Renal cortical epithelial cell (primary cell): ENCODE results near the gene ZDHHC1. TPM values are rescaled to one million over a fixed set of nuclear protein-coding genes. Genes with fewer than 3 reads are reported as not detected.
"Not testable (repeated sequence)": the region's sequence is repeated elsewhere in the genome, so short reads cannot be mapped to it uniquely, and the experiment has no call there.

Experiments
- DNase-seq: peaks from one replicate; pipeline ENCODE4 v3.0.0-alpha.2; 2011; ENCODE audit warnings: low read depth
- total RNA-seq: library from RNA; depleted of rRNA; stranded (reverse); fragments of >200 nt; gene quantifications from 2 replicates; pipeline ENCODE4 v1.2.3, GENCODE V29; 2014

ZDHHC1 gene
- total RNA-seq, 1 donor from 2014 or later = 10.3 TPM

DNA sequence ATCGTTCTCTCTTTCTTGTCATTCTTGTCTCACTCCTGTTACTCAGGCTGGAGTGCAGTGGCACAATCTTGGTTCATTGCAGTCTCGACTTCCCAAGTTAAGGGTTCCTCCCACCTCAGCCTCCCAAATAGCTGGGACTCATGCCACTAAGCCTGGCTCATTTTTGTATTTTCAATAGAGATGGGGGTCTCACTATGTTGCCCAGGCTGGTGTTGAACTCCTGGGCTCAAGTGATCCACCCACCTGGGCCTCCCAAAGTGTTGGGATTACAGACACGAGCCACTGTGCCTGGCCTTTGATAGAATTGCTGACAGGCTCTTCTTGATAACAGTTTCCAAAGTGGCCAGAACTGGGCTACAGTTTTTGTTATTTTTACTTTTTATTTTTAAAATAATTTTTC is 55.2 kb downstream of the ZDHHC1 start:
- no peak for DNase-seq

DNA sequence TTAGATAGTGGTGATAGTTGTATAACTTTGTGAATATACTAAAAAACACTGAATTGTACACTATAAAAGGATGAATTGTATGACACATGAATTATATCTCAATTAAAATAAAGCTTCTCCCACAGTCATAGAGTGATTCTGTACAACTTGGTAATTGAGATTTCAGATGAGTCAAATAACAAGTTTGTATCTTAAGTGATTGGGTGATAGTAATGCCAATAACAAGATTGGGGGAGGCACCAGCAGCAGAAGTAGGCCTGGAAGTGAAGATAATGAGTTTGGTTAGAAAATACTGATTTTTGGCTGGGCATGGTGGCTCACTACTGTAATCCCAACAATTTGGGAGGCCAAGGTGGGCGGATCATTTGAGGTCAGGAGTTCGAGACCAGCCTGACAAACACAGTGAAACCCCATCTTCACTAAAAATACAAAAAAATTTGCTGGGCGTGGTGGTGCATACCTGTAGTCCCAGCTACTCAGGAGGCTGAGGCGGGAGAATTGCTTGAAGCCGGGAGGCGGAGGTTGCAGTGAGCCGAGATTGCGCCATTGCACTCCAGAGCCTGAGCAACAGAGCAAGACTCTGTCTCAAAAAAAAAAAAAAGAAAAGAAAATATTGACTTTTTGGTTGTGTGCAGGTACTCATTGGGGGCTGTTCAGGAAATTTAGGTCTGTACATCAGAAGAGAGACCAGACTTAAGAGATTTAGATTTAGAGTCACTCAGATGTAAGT is 56.6 kb downstream of the ZDHHC1 start:
- DNase-seq = not testable (repeated sequence)

DNA sequence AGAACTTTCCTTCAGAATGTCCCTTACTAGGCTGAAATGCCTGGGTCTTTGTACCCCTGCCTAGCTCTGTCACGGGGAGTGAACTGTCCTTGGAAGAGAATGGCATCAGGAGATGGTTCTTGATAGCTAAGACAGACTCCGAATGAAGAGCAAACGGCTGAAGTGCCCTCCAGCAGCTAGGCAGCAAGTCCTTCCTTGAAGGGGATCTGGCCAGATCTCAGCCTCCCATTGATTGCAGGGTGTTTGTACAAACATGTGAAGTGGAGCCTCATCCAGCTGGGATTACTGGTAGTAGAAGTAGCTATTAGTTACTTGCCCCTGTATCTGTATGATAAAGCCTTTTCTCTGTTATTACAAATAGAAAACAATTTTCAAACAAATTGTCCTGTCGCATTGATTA is 58.7 kb downstream of the ZDHHC1 start:
- DNase-seq = no peak

- no peak for DNase-seq
Observed at GRCh38 chr16:67356396-67356795, 59.9 kb downstream of the ZDHHC1 start.

- DNase-seq = not testable (repeated sequence)
Observed at GRCh38 chr16:67352463-67352862, 63.8 kb downstream of the ZDHHC1 start.

GRCh38 chr16:67350324-67350723 is 66.0 kb downstream of the ZDHHC1 start:
- DNase-seq = no peak

- DNase-seq = peak; percentile 22
Observed at GRCh38 chr16:67349172-67349571, 67.1 kb downstream of the ZDHHC1 start.

- no peak for DNase-seq
Observed at GRCh38 chr16:67346341-67346740, 69.9 kb downstream of the ZDHHC1 start.

- DNase-seq = no peak
Observed at GRCh38 chr16:67345401-67345800, 70.9 kb downstream of the ZDHHC1 start.

Other genes with a start within 250 kb of the ZDHHC1 start
- 26.2 and 27.1 TPM in 2 replicates for gene NOL3, start 245.9 kb downstream of the ZDHHC1 start, total RNA-seq
- 3.3 and 10.7 TPM in 2 replicates for gene MATCAP1, start 232.5 kb downstream of the ZDHHC1 start, total RNA-seq
- 0.35 and 0.52 TPM in 2 replicates for gene EXOC3L1, start 226.3 kb downstream of the ZDHHC1 start, total RNA-seq
- 39.2 and 56.0 TPM in 2 replicates for gene E2F4, start 224.3 kb downstream of the ZDHHC1 start, total RNA-seq
- 3.1 and 20.1 TPM in 2 replicates for gene ELMO3, start 217.3 kb downstream of the ZDHHC1 start, total RNA-seq
- gene TMEM208, start 189.3 kb downstream of the ZDHHC1 start, total RNA-seq = 22.0 and 50.2 TPM in 2 replicates
- gene FHOD1, start 169.0 kb downstream of the ZDHHC1 start, total RNA-seq = 5.4 and 20.5 TPM in 2 replicates
- 0.60 and 0.69 TPM in 2 replicates for gene SLC9A5, start 167.5 kb downstream of the ZDHHC1 start, total RNA-seq
- gene PLEKHG4, start 136.9 kb downstream of the ZDHHC1 start, total RNA-seq = 13.9 and 18.5 TPM in 2 replicates
- 0.25 TPM in 1 of 2 replicates, not detected in the other for gene KCTD19, start 89.7 kb downstream of the ZDHHC1 start, total RNA-seq
- 1.6 TPM in 1 of 2 replicates, not detected in the other for gene LRRC36, start 89.7 kb downstream of the ZDHHC1 start, total RNA-seq
- 0.10 TPM in 1 of 2 replicates, not detected in the other for gene TPPP3, start 23.0 kb downstream of the ZDHHC1 start, total RNA-seq
- gene HSD11B2, start 14.6 kb upstream of the ZDHHC1 start, total RNA-seq = 1.7 TPM in 1 of 2 replicates, not detected in the other
- 127 and 183 TPM in 2 replicates for gene ATP6V0D1, start 64.7 kb upstream of the ZDHHC1 start, total RNA-seq
- gene AGRP, start 67.1 kb upstream of the ZDHHC1 start, total RNA-seq = not detected in 2 replicates
- 61.6 and 195 TPM in 2 replicates for gene RIPOR1, start 112.4 kb upstream of the ZDHHC1 start, total RNA-seq
- gene CTCF, start 146.0 kb upstream of the ZDHHC1 start, total RNA-seq = 14.8 and 35.6 TPM in 2 replicates
- 0.55 and 2.8 TPM in 2 replicates for gene CARMIL2, start 228.7 kb upstream of the ZDHHC1 start, total RNA-seq
- 10.0 and 11.3 TPM in 2 replicates for gene ACD, start 243.8 kb upstream of the ZDHHC1 start, total RNA-seq
- gene PARD6A, start 244.5 kb upstream of the ZDHHC1 start, total RNA-seq = 2.8 and 16.1 TPM in 2 replicates